Embryonic facial prominence (tissue), 1 donor: Measurements from ENCODE around the gene CHRNB1.
A peak's percentile ranks its signal among the peaks of the same experiment; 100 is the strongest.

Source experiments
- DNase-seq: peaks from one replicate; pipeline ENCODE4 v3.0.0-alpha.2; 2016; ENCODE audit errors: extremely low spot score

Gene CHRNB1

GRCh38 chr17:7444682-7445618 lies at the start of gene CHRNB1:
Gene CHRNB1, plus strand, starts transcription at chr17:7445061. Its CDS starts 67 bp downstream, at chr17:7445128.
- DNase-seq, result no peak

GRCh38 chr17:7396147-7396546 lies 48.7 kb upstream of the CHRNB1 start:
- DNase-seq, result no peak

- no peak for DNase-seq
Observed at GRCh38 chr17:7398612-7399011, 46.2 kb upstream of the CHRNB1 start.

GRCh38 chr17:7403043-7403726 lies 41.7 kb upstream of the CHRNB1 start:
- no peak for DNase-seq

- DNase-seq, result no peak
Observed at GRCh38 chr17:7403727-7403976, 41.2 kb upstream of the CHRNB1 start.

- DNase-seq, result peak; percentile 98
Observed at GRCh38 chr17:7403977-7404736, 40.7 kb upstream of the CHRNB1 start, which contains the start of gene TMEM256. Gene TMEM256, minus strand, starts transcription at chr17:7404097. Its CDS starts 13 bp downstream, at chr17:7404084.

GRCh38 chr17:7404737-7405349 lies 40.0 kb upstream of the CHRNB1 start:
- DNase-seq, result no peak

GRCh38 chr17:7405350-7406234 lies 39.3 kb upstream of the CHRNB1 start:
- no peak for DNase-seq

GRCh38 chr17:7406235-7406825 lies 38.5 kb upstream of the CHRNB1 start:
- no peak for DNase-seq

GRCh38 chr17:7407082-7407481 lies 37.8 kb upstream of the CHRNB1 start:
- DNase-seq, result no peak

GRCh38 chr17:7407485-7408251 lies 37.2 kb upstream of the CHRNB1 start, which contains the start of gene NLGN2:
Gene NLGN2, plus strand, starts transcription at chr17:7407845. Its CDS starts 411 bp downstream, at chr17:7408256.
- DNase-seq, result no peak

- DNase-seq, result no peak
Observed at GRCh38 chr17:7408252-7408727, 36.6 kb upstream of the CHRNB1 start.

- DNase-seq, result no peak
Observed at GRCh38 chr17:7408863-7409262, 36.0 kb upstream of the CHRNB1 start.

GRCh38 chr17:7409716-7410115 lies 35.1 kb upstream of the CHRNB1 start:
- DNase-seq, result no peak

GRCh38 chr17:7410634-7411426 lies 34.0 kb upstream of the CHRNB1 start:
- DNase-seq, result no peak

- DNase-seq, result no peak
Observed at GRCh38 chr17:7411427-7411750, 33.5 kb upstream of the CHRNB1 start.

GRCh38 chr17:7413346-7413985 lies 31.4 kb upstream of the CHRNB1 start:
- DNase-seq, result no peak

- no peak for DNase-seq
Observed at GRCh38 chr17:7414837-7415236, 30.0 kb upstream of the CHRNB1 start.
